EH (cell line): ENCODE data around the gene SPINDOC.
"Not testable (repeated sequence)": the region's sequence is repeated elsewhere in the genome, so short reads cannot be mapped to it uniquely, and the experiment has no call there.

Experiments used
- DNase-seq: peaks from one replicate; pipeline ENCODE4 v3.0.0-alpha.2; 2015; ENCODE audit warnings: low read depth

The SPINDOC gene

DNA sequence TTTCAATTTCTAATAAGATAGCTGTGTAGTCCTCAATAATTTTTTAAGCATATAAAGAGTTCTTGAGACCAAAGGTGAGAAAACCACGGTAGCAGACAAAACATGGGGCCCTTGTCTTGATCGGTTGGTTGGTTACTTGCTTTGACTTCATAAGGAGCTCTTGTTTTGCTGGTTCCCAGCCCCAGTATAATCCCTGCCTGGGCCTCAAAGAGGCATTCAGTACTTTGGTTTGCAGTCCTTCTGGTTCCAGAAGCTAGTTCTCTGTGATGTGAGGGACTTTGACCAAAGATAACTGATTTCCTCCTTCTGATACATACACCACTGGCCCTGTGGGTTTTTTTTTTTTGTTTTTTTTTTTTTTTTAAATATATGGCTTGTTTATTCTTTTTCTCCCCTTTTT is 42.7 kb downstream of the SPINDOC start:
- no peak for DNase-seq

DNA sequence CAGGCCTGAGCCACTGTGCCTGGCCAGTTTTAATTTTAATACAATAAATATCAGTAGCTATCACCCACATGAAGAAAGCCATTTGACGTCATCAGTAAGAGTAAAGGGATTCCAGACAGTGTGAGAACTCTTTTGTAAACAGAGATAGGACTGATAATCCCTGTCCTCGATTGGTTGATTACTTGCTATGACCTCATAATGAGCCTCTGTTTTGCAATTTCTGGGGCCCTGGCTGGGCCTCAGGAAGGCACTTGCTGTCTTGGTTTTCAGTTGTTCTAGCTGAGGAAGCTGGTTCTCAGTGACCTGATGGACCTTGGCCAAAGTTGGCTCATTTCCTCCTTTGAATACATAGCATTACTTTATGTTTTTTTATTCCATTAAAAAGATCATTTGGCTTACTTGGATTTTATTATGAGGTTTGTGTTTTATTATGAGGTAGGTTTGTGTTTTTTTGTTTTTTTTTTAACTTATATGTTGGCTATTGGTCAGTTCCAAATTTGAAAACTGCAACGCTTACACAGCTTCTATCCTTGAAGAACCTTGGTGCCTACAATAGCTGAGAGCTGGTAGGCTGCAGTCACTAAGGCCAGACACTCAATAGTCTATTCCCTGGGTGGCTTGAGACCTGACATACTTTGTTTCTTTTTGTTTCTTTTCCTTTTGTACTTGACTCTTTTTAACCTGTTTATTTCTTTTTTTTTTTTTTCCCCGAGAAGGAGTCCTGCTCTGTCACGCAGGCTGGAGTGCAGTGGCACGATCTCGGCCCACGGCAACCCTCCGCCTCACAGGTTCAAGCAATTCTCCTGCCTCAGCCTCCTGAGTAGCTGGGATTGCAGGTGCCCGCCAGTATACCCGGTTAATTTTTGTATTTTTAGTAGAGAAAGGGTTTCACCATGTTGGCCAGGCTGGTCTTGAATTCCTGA is 45.6 kb downstream of the SPINDOC start:
- DNase-seq: peak; percentile 57

DNA sequence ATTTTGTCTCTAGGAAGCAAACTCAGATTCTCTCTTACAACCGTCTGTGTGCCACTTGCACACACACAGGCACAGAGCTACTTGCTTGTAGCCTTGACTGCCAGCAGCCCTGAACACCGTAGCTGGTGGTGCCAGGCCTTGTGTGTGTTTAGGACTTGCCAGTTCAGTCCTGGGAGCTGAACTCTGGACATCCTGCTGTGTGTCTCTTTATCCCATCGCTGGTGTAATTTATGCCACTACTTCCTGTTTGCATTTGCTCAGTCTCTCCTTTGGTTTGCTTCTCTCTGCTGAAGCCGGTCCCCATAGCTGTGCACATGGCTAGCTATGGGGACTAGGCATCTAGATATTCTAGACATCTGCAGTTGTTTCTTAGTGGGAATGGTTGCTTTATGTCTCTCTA is 49.7 kb downstream of the SPINDOC start:
- DNase-seq: peak; percentile 23

DNA sequence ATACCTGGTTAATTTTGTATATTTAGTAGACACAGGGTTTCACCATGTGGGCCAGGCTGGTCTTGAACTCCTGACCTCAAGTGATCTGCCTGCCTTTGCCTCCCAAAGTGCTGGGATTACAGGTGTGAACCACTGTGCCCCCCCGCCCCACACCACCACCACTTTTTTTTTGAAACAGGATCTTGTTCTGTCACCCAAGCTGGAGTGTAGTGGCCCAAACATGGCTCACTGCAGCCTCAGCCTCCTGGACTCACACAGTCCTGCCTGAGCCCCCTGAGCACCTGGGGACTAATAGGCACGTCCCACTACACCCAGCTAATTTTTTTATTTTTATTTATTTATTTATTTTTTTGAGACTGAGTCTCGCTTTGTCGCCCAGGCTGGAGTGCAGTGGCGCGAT is 50.4 kb downstream of the SPINDOC start:
- not testable (repeated sequence) for DNase-seq

DNA sequence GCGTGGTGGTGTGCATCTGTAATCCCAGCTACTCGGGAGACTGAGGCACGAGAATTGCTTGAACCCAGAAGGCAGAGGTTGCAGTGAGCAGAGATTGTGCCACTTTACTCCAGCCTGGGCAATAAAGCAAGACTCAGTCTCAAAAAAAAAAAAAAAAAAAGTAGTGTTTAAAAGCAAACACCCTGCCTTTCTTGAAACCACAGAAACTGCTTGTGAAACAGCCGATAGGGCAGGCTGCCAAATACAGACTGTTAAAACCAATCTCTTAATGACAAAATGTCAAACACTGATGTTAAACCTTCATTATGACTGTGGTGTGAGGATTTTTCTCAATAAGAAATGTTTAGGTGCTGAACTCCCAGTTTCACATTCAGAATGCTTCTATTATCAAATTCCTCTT is 53.0 kb downstream of the SPINDOC start:
- peak; percentile 62 for DNase-seq

DNA sequence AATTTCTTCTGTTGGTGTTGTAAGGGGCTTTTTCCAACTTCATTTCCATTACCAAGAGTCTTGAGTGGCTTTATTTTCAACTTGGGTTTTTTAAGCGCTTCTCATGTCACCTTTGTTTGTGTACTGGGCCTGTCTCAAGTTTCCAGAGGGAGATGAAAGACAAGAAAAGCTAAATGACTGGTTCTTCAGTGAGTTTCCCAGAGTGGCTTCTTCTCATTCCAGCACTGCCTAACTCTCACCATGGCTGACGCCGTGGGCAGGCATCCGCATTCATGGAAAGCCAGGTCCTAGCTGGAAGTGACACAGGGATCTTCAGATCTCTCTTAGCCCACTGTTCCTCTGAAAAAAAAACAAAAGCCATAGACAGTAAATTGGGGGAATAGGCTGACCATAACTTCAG is 54.3 kb downstream of the SPINDOC start:
- no peak for DNase-seq

DNA sequence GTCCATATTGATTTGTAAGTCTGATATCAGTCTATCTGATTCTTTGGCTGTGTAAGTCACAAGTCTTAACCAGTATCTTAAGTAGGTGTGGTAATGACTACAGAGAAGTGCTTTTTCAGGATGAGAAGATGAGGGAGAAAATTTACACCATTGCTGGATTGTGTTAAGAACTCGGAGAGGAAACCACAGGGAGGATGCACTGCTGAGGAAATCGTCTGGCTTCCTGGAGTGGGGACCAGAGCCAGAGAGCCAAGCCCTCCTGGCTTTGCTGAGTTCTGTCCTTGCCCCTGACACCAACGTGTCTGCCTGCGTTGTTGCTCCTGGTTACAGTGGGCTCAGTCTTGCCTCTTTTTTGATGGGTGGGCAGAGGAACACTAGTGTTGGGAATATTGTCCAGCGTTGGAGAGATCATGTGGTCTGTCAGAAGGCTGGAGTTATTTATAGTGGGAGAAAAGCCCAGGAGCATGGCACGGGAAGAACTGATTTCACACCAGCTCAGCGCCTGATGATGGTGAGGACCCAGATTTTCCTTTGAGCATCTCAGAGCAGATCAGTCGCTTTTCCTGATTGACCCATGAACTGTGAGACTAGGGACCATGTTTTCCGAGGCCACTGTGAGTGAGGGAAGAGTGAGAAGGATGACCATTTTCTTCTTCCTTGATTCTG is 55.3 kb downstream of the SPINDOC start:
- DNase-seq: no peak

DNA sequence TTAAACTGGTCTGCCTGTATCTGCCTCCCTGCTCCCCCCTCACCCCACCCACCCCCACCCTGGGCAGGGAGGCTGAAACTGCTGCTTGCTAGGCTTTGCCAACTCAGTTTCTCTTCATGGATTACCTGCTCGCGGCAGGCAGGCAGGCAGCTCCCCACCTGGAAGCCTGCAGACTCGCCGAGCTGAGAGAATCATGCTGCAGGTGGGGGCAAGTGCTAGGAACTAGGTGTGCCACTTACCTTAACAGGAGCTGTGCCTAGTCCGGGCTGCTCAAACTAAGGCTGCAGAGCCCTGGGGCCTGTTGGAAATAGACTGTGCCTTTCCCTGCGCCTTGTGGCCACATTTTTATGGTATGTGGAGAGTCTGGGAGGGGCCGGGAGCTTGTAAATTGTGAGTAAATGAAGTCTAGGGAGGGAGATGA is 55.9 kb downstream of the SPINDOC start:
- DNase-seq: no peak

DNA sequence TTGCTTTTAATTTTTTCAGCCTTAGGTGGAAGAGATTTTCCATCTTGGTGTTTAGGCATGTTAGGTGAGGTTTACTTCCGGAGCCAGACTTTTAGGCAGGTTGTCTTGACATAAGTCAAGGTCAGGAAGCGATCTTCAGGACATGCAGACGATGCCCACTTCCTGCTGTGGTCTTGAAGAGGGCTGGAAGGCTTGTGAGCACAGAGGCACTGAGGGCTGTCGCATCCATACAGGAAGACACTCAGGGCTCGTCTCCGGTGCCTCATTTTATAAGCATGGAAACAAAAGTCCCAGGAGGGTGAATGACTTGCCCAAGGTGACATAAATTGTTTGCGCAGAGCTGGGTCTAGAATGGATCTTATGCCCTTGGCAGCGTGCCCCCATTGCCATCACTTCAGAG is 56.4 kb downstream of the SPINDOC start:
- no peak for DNase-seq

DNA sequence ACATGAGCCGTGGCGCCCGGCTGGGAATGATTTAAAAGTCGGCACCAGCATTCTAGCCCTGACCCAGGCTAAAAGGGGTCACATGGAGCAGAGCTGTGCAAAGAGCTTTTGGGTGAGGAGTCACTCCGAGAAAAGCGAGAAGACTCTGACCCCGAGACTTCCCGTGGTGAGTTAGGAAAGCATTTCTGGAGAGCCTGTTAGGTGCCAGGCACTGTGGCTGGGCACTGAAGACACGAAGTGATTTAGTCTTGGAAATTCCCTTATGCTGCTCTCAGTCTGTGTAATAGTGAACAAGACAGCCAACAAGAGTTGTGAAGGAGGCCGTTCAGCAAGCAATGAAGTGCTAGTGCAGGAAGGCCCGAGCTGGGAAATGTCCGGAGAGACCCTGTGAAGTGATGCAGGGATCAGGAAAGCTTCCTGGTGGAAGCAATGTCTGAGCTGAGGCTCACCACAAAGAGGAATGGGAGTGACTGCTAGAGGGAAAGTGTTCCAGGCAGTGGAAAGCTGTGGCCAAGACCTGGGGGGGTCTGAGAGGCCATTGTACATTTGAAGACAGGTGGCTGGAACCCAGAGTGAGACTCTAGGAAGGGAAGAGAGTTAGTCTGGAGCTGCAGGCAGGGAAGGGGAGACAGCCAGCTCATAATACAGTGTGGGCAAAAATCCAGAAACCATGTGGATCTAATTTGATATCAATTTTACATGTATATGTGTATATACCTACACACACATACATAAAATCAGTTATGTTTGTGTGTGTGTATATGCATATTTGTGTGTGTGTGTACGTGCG is 57.3 kb downstream of the SPINDOC start:
- DNase-seq: peak; percentile 25

DNA sequence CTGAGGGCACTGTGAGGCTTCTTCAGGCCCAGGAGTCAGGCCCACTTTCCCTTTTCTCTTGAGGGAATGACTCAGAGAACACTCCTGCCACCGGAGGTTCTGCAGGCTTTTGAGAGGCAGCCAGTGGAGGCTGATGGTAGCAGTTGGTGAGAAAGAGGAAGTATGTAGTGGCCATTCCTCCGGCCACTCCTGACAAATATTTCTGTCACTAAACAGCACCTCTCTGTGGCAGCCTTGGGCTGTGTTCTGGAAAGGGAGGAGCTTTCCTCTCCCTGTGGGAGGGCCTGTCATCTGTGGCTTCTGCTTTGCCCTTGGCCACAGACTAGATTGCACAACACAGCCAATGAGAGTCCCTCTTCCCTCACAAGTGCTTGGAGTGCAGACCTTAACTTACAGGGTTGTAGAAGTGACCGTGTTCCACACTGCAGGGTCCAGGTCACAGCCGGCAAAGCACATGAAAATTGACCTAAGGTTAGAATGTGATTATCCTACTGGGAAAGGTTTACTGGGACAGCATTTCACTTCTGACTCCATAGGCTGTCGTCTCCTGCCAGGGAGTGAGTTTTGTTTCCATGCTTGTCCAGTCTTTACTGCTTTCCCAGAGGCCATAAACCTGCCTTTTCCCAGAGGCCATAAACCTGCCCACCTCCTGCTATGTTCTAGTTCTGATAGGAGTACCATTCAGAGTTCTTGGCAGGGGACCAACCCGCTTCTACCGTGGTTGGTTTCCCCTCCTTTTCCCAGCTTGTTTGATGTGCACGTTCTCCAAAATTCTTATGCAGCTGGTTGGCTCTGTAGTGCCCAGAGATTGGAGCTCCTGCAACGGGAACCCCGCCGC is 58.9 kb downstream of the SPINDOC start:
- DNase-seq: peak; percentile 99

DNA sequence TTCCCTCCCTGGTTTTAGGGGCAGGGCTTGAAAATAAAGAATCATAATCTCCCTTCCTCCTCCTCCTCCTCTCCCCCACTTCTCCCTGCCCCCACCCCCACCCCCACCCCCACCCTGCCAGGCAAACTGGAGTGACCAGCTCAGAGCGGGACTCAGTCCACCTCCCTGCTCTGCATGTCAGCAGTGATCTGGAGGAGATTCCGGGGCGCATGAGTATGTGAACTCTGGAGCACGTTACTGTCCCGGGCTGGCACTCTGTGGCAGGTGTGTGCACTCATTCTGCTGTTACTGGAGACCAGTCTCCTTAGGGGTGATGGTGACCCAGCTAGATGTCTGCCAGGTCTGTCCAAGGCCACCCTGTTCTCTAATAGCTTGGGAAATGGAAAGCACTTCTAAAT is 59.5 kb downstream of the SPINDOC start:
- DNase-seq: no peak

DNA sequence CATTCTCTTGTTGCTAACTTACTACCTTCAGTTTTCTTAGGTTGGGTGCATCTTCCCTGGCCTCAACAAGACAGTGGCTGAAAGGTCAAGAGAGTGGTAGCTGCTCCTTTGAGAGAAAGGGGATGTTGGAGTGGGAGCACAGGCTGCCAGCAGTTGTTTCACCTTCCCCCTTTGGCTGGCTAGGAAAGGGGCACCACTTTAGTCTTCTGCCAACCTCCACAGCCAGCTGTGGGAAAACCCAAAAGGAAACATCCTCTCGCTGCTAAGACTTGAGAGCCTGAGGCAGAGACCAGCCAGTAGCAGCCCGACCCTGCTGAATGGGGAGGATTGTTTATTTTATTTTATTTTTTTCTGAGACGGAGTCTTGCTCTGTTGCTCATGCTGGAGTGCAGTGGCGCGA is 60.1 kb downstream of the SPINDOC start:
- no peak for DNase-seq

DNA sequence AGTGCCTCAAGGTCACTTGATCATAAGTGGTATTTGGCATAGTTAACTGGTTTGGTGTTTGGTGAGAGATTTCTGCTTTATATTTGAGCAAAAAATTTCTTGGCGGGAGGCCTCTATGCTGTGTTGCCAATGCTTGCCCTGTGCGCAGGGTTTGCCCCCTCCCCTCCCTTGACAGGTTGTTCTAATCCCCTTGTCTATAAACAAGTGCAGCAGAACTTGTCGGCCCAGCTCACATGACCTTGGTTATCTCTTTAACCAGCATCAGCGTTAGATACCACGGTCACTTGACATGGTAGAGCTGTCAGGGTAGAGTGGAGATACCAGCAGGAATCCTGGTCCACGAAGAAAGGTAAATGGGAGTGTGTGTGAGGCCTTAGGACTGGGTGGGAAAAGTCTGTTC is 61.3 kb downstream of the SPINDOC start:
- no peak for DNase-seq

DNA sequence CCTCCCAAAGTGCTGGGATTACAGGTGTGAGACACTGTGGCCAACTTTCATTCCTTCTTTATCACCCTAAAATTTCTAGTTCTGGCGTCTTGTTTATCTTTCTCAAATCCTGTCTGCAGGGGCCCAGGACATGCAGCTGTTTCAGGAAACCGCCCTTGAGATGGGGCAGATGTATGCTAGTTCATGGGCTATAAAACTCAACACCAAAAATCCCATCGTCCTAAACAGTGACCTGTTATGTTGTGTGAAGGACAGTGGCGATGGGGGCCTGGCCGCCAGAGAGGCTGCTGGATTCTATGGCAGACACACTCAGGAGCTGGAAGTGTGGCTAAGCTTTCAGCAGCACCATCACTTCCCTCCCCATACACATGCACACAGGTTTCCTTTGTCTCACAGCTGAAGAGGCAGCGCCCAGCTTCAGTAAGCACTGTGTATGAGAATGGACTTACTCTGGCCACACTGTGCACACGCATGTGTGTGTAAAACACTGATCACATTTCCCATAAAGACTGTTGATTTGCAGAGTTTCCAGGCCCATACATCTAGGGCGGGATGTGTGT is 62.3 kb downstream of the SPINDOC start:
- no peak for DNase-seq

DNA sequence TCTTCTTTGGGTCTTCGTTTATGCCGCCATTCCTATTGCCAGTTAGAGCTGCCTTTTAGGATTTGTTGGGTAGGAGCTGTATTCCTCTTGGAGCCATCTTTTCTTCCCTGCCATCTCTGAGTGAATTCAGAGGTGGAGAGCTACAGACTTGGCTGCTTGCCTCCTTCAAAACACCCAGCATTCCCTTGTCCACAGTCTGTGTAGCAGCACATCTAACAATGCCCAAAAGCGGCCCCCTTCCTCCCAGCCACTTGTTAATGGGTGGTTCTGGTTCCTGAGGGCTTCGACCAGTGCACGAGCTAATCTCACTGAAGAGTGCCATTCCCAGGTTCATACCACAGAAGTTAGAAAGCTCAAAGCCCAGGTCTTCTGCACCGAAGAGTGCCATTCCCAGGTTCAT is 63.4 kb downstream of the SPINDOC start:
- DNase-seq: no peak
